NCI-H1694 (cell line): ENCODE results near the gene TMEM33.

Source experiments
- DNase-seq: peaks from one replicate; lab custom pipeline; 2025; lab: John Stamatoyannopoulos, UW

The TMEM33 gene

DNA sequence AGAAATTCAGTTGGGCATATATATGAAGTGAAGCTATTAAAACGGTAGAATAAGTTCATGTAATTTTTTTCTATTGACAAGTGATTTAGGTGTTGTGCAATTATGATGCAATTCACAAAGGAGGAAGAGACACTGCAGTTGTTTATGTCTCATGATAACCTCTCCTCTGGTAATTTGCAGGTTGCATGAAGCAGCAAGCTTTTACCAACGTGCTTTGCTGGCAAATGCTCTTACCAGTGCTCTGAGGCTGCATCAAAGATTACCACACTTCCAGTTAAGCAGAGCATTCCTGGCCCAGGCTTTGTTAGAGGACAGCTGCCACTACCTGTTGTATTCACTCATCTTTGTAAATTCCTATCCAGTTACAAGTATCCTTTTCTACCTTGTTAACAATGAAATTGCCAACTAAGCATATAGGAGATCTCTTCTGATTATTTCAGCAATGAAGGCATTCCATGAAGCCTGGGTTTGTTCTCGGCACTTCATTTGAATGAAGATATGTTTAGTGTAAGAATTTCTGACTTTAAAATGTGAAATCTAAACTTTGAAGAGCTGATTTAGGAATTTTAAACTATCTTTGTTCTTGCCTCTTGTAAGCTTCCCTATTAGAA is 3.9 kb downstream of the TMEM33 start:
- DNase-seq = no peak

GRCh38 chr4:41940834-41941233 is 5.6 kb downstream of the TMEM33 start:
- DNase-seq = no peak

DNA sequence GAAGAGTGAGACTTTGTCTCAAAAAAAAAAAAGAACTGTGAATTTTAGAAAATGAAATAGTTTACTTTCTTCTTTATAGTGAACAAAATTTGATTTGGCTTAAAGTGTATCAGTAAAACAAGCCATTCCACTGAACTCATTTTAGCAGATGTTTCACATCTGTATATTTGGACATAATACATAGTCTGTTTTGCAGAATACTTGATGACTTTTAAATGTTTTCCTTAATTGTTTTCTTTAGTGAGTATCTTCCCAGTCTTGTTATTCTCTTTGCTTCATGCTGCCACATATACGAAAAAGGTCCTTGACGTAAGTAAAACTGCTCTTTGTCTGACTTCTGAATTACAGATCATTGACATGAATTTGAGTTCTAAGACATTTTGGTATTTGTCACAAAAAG is 8.3 kb downstream of the TMEM33 start:
- DNase-seq = no peak

DNA sequence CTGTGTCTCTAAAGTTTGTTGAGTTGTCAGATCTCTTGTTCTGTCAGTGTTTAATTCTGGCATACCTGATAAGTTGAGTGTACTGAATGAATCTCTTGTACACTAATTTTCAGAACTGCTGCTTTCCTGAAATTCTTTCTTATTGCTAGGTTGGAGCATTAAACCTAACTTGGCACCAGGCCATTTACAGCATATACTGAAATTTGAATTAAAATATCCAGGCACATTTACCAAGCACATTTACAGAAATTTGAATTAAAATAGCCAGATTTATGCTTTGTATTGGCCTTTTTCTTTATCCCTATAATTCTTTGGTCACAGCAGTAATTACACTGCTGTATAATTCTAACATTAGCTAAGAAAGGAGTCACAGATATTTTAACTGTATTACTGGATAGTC is 8.9 kb downstream of the TMEM33 start:
- DNase-seq = no peak

DNA sequence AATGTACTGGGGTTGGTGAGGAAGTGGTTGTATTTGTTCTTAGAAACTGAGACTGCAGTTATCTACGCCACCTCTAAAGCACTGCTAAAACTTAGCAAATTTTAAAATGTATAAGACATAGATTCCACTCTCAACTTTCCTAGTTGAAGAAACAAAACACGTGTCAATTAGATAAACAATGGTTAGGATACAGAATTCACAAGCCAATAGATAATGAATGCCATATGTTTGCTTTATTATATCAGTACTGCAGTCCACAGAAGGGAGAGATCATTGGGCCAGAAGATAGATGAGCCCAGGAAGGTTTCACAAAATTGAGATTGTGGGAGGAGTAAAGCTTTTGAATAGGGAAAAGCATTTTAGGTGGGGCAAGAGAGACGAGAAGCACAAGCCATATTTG is 14.3 kb downstream of the TMEM33 start:
- no peak for DNase-seq

GRCh38 chr4:41957634-41958033 is 22.4 kb downstream of the TMEM33 start:
- DNase-seq = no peak

- DNase-seq = peak; percentile 32
Measured at GRCh38 chr4:41963105-41963504, 27.9 kb downstream of the TMEM33 start.

GRCh38 chr4:41964401-41964800 is 29.2 kb downstream of the TMEM33 start:
- no peak for DNase-seq

- DNase-seq = no peak
Measured at GRCh38 chr4:41967392-41967791, 32.2 kb downstream of the TMEM33 start.

GRCh38 chr4:41969671-41970070 is 34.4 kb downstream of the TMEM33 start:
- no peak for DNase-seq

DNA sequence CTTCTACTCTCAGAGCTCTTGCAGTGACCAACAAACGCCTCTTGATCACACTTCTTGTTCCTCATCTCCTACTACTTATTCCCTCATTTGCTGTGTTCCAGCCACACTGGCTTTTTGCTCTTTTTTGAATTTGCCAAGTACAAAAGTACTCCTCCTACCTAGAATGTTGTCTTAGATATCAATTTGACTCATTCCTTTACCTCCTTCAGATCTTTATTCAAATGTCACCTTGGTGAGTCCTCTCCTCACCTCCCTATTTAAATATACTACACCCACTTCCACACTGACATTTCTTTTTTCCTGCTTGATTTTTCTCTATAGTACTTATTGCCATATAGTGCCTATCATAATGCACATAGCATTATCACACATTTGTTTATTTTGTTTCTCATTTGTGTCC is 40.1 kb downstream of the TMEM33 start:
- DNase-seq = no peak

- DNase-seq = no peak
Measured at GRCh38 chr4:41976775-41977516, 41.7 kb downstream of the TMEM33 start.

DNA sequence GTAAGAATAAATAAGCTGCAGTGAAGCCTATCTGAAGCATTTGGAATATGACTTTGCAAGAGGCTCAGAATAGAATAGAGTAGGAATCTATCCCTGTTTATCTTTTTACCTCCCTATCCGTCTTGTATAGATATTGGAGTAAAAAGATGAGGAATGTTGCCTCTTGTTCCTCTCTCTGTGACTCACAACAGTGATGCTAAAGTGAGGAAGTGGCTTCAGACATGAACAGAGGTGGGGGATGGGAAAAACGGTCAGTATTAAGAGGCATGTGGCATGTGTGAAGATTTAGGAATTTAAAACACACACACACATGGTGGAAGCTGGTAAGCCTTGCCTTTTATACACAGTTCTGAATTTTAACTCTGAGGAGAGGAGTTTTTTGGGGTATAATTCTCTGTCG is 42.5 kb downstream of the TMEM33 start:
- no peak for DNase-seq

GRCh38 chr4:41981456-41981855 is 46.2 kb downstream of the TMEM33 start, which contains the start of gene DCAF4L1:
DCAF4L1 (plus strand) TSS chr4:41981756; CDS start chr4:41981793, 37 bp downstream.
- DNase-seq = no peak

GRCh38 chr4:41982716-41983115 is 47.5 kb downstream of the TMEM33 start:
- no peak for DNase-seq

DNA sequence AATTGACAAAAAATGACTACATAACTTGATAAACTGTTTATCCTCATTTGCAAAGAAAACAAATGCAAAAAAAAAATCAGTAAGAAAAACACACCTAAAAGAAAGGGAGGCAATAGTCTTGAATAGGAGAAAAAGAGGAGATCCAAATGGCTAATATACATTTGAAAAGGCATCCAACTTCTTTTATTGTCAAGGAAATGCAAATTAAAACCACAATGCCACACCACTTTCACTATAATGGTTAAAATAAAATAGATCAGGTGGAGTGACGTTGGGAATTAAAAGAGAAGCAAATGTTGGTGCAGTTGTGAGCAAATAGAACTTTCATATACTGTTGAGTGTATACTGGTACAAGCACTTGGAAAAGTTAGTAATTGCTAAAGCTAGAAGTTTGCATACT is 49.9 kb downstream of the TMEM33 start:
- no peak for DNase-seq

GRCh38 chr4:41989994-41990364 is 54.8 kb downstream of the TMEM33 start:
- no peak for DNase-seq

DNA sequence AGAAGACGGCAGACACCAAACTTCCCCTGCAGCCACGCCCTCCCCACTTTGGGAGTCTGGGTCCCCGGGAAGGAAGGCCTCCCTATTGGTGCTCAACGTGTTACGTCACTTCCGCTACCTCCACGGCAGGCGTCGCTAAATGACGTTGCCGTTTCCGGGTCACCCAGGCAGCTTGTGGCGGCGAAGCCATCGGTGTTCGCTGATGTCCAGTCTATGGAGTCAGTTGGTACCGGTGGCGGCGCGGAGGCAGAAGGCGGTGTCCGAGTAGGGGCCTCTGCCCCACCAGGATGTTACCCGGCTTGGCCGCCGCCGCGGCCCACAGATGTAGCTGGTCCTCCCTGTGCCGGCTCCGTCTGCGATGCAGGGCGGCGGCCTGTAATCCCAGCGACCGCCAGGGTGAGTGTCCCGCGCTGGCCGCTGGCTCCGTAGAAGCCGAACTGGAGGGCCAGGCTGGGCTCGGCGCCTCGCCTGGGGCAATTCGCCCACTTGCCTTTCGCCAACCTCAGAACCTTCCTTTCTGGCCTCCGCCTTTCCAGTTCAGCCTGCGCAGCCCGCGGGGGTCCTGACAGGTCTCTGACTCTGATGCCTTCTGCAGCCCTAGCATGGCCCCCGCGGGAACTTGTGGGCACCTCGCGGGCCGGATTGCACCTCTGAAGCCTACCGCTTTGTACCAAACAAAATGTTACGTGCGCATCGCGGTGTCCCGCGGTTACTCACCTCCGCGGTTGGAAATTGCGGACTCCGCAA is 55.3 kb downstream of the TMEM33 start, which contains the start of gene SLC30A9:
Gene SLC30A9 (plus strand): TSS at position 166 of the 747 bp plus-strand sequence. CDS start 122 bp downstream, at position 288.
- peak; percentile 64 for DNase-seq

DNA sequence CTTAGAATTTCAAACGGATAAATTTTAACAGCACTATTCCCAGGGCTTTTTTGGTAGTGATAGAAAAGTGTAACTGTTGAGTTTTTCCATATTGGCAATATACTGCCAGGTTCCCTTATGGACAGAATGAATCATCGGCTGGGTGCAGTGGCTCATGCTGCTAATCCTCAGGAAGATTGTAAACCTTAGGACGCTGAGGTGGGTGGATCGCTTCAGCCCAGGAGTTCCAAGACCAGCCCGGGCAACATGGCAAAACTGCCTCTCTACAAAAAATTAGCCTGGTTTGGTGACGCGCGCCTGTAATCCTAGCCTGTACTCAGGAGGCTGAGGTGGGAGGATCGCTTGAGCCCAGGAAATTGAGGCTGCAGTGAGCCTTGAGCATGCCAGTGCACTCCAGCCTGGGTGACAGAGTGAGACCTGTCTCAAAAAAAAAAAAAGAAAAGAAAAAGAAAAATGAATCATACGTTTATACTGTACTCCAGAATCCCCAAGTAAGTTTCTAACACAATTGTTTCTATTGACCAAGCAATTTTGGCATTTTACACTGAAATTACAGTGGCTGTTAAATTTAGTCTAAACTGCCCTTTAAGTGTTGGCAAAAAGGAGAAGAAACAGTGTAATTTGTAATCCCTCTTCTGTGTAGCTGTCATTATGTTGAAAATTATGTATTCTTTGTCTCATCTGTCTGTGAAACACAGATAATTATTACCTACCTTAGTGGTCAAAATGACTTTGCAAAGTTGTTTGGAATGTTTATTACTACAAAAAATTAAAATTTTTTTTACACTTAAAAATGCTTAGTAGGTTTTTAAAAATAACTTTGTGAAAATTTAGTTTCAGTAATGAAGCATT is 56.9 kb downstream of the TMEM33 start:
- no peak for DNase-seq

DNA sequence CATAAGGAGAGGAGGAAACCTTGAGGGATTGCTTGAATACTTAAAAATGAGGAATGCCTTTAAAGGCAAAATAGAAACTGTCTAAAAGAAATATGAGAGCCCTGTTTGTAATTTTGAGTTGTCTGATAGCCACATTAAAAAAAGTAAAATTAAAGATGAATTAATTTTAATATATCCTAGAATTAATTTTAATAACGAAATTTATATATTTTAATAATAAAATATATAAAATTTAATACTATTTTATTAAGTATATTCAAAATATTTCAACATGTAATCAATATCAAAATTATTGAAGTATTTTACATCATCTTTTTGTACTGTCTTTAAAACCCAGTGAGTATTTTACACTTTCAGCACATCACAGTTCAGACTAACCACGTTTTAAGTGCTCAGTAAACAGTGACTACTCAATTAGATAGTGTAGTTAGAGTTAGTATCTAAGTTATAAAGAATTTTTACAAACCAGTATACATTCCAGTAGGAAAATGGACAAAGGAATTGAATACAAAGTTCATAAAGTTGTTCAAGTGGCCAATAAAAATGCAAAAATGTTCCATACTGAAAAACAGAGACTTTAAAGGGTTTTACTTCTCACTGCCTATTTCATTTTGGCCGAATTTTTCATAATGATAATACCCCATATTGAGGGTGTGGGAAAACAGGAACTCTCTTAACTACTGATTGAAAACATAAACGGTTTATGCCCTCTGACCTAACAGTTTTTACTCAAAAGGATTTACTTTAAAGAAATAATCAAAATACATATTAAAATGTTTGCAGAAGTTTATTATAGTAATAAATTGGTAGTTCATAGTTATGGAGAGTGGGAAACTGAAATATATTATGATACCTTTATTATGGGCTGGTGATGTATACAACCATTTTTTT is 58.0 kb downstream of the TMEM33 start:
- DNase-seq = no peak

- no peak for DNase-seq
Measured at GRCh38 chr4:41994461-41994985, 59.3 kb downstream of the TMEM33 start.
